ENCODE data around the gene RAE1. TPM values are rescaled to one million over a fixed set of nuclear protein-coding genes. Genes with fewer than 3 reads are reported as not detected.

Gene RAE1
- total RNA-seq, 1 donor from 2014 or later, result 46.5 TPM

DNA sequence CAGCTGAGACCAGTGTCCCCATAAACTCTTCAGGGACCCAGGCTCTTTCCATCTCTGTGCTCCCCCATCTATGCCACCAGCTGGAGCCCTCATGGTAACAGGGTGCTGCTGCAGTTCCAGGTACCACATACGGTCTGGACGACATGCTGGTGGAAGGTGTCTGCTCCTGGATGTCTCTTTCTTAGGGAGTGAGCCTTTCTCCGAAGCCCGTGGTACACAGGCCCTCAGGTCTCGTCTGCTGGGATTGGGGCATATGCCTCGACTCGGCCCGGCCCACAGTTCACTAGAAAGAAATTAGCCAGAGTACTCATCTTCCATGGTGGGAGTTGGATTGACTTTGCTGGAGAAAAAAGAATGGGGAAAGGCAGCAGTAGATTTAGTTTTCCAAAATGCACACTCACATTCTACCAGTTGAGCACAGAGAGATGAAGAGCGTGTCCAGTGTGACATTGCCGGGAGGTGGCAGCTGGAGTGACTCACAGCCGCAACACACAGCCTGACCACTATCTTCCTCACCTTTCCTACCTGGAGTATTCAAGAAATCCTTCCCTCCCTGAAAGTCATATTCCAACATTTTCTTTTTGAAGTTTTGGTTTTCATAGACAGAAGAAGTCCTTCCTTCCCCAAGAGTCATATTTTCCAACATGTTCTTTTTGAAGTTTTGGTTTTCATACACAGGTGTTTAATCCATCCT, 40.1 kb upstream of the RAE1 start:
- Mint-ChIP-seq H3K27me3 (no peaks in the 10 kb centered on the region), H3K4me1 (ENCODE audit: unreplicated experiment) (peaks cover 16% of the 10 kb centered on the region), H3K9me3 (no peaks in the 10 kb centered on the region), H3K4me3 (no peak overlapping the region), H3K36me3 (no peaks in the 10 kb centered on the region), H3K27ac (no peak overlapping the region)
- no peak for DNase-seq (ENCODE audit: extremely low spot score, unreplicated experiment)
- TF ChIP-seq, protein P1, sequence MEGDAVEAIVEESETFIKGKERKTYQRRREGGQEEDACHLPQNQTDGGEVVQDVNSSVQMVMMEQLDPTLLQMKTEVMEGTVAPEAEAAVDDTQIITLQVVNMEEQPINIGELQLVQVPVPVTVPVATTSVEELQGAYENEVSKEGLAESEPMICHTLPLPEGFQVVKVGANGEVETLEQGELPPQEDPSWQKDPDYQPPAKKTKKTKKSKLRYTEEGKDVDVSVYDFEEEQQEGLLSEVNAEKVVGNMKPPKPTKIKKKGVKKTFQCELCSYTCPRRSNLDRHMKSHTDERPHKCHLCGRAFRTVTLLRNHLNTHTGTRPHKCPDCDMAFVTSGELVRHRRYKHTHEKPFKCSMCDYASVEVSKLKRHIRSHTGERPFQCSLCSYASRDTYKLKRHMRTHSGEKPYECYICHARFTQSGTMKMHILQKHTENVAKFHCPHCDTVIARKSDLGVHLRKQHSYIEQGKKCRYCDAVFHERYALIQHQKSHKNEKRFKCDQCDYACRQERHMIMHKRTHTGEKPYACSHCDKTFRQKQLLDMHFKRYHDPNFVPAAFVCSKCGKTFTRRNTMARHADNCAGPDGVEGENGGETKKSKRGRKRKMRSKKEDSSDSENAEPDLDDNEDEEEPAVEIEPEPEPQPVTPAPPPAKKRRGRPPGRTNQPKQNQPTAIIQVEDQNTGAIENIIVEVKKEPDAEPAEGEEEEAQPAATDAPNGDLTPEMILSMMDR (conservative IDR thresholded peaks at IDR 0.05), result no peak

DNA sequence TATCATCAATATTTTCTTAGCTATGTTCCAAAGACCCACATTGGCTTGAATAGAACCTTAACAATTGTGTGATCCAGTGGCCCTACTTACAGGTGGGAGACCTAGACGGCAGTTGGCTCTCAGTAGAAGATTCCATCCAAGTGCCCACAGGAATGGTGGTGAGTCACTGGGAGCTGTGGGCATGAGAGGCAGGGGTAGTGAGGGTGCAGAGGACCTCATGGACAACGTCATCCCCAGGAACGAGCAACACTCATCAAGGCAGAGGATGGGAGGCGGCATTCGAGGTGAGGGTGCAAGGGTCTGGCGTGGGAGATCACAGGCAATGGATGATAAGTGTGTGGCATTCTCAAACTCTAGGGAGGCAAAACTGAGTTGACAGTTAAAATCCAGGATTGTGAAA, 38.9 kb upstream of the RAE1 start:
- DNase-seq (ENCODE audit: extremely low spot score, unreplicated experiment), result no peak
- TF ChIP-seq, protein P1 (conservative IDR thresholded peaks at IDR 0.05), result no peak
- Mint-ChIP-seq H3K9me3 (no peaks in the 10 kb centered on the region), H3K27ac (no peak overlapping the region), H3K36me3 (no peaks in the 10 kb centered on the region), H3K4me1 (ENCODE audit: unreplicated experiment) (peaks cover 16% of the 10 kb centered on the region), H3K4me3 (no peak overlapping the region), H3K27me3 (no peaks in the 10 kb centered on the region)

DNA sequence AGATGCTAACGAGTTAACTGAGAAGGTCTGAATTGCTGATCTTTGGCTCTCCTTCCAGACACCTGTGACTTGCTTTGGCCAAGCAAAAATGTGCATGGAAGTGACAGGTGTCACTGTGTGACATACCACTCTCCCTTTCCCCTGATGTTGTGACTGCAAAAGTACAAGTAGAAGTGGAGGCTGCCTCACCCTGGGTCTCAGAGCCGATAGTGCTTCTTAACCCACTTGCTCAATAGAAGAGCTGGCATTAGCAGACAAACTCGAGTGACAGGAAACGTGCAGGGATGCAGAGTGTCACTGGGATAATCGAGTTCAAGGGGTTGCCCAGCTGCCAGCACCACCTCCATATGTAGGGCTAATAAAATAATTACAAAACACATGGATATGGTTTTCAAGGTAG, 37.8 kb upstream of the RAE1 start:
- Mint-ChIP-seq H3K9me3 (no peaks in the 10 kb centered on the region), H3K4me1 (ENCODE audit: unreplicated experiment) (peaks cover 20% of the 10 kb centered on the region), H3K36me3 (no peaks in the 10 kb centered on the region), H3K27me3 (no peaks in the 10 kb centered on the region), H3K27ac (no peak overlapping the region), H3K4me3 (no peak overlapping the region)
- TF ChIP-seq, protein P1 (conservative IDR thresholded peaks at IDR 0.05), result no peak
- no peak for DNase-seq (ENCODE audit: extremely low spot score, unreplicated experiment)

DNA sequence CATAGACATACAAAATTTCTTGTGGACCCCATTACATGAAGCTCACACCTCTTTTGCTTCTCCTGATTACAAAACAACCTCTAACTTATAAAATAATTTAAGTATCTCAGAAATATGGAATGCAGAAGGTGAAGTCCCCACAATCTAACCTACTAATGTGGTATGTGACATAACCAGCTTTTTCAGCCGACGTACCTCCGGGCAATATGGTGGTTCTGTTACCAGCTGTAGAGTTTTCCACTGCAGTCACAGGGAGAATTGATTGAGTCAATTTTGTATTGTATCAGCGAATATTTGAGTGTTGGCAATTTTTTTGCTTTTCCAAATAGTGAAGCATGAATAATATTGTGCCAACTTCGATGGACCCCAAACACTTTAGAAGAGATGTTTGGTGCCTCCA, 37.1 kb upstream of the RAE1 start:
- TF ChIP-seq, protein P1 (conservative IDR thresholded peaks at IDR 0.05), result no peak
- Mint-ChIP-seq H3K27ac (no peak overlapping the region), H3K27me3 (no peaks in the 10 kb centered on the region), H3K4me3 (no peak overlapping the region), H3K4me1 (ENCODE audit: unreplicated experiment) (peaks cover 20% of the 10 kb centered on the region), H3K9me3 (no peaks in the 10 kb centered on the region), H3K36me3 (no peaks in the 10 kb centered on the region)
- no peak for DNase-seq (ENCODE audit: extremely low spot score, unreplicated experiment)

DNA sequence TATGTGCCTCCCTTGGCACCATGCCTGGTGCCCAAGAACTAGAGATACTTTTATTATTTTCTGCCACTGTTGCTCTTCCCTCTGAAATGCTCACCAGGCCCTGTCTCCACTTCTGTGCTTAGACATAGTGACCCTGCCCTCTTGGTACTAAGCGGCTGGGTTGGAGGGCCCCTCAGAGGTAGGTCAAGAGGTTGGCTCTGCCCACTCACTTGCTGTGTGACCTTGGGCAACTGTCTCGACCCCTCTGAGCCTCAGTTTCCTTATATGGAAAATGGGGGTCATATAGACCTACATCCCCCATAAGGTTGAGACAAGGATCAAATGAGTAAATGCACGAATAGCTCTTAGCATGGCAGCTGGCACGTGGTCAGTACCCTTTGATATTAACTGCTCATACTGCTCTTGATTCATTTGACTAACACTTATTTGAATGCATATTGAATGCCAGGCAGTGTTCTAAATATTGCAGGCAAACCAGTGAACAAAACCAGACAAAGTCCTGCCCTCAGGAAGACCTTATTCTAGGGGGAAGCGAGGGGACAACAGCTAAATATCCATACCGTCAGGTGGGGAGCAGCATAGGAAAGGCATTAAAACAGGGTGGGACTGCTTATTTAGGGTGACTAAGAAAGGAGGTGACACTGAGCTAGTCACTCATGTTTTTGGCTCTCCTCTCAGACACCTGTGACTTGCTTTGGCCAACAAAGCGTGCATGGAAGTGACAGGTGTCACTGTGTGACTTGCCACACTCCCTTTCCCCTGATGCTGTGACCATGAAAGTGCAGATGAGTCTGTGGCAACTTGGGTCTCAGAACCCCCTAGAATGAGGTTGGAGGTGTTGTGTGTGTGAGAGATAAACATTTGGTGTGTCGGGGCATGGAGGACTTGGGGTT, 35.7 kb upstream of the RAE1 start:
- no peaks in the 10 kb centered on the region for H3K27me3 Mint-ChIP-seq
- H3K4me3 Mint-ChIP-seq, result no peak overlapping the region
- peaks cover 13% of the 10 kb centered on the region for H3K4me1 Mint-ChIP-seq (ENCODE audit: unreplicated experiment)
- H3K9me3 Mint-ChIP-seq, result no peaks in the 10 kb centered on the region
- no peak for DNase-seq (ENCODE audit: extremely low spot score, unreplicated experiment)
- H3K36me3 Mint-ChIP-seq, result no peaks in the 10 kb centered on the region
- no peak overlapping the region for H3K27ac Mint-ChIP-seq
- TF ChIP-seq, protein P1 (conservative IDR thresholded peaks at IDR 0.05), result no peak

All from type B pancreatic cell (in vitro differentiated cells).